Transverse colon (tissue), 4 donors: ENCODE results near the gene TNNT2.

ENCODE experiments used
- CTCF ChIP-seq, 5 experiments: fragments of 200-600 bp in 3 of 5; fragments of 450-650 bp in 2 of 5; sonication (generic) in 3 of 5; IDR thresholded peaks; 1 replicate in 2 of 5; 2 replicates in 3 of 5; pipeline ENCODE4 v1.5.1; 2016 to 2017; ENCODE audit warnings: antibody characterized with exemption in 5 of 5, inconsistent platforms in 3 of 5, mild to moderate bottlenecking in 2 of 5, moderate library complexity in 1 of 5
- EP300 ChIP-seq: sonication (generic); formaldehyde crosslinking; IDR thresholded peaks from one replicate; pipeline ENCODE4 v1.6.1; 2017; ENCODE audit warnings: antibody characterized with exemption, low read depth
- POLR2A ChIP-seq: fragments of 450-650 bp; IDR thresholded peaks from one replicate; pipeline ENCODE4 v1.6.1; 2016; ENCODE audit warnings: antibody characterized with exemption, mild to moderate bottlenecking, moderate library complexity
- POLR2AphosphoS5 ChIP-seq, 3 donors: sonication (generic); formaldehyde crosslinking; IDR thresholded peaks; one replicate each; pipeline ENCODE4 v1.6.1; 2016; ENCODE audit warnings: antibody characterized with exemption in 3 of 3

GRCh38 chr1:201316556-201316955 lies 60.9 kb downstream of the TNNT2 start:
- no peak for TF ChIP-seq CTCF (IDR thresholded peaks at IDR 0.05)
- no peak for TF ChIP-seq POLR2A
- TF ChIP-seq POLR2AphosphoS5 (IDR thresholded peaks at IDR 0.05), result no peak
- TF ChIP-seq EP300, result no peak
